GM21360 (cell line): ENCODE data around the gene KCNIP4.

Source experiments
- ATAC-seq: cut with Tn5 transposase; IDR thresholded peaks from one replicate; pipeline ENCODE4 v1.9.1; 2021; ENCODE audit warnings: mild to moderate bottlenecking, moderate library complexity; ENCODE audit not compliant: unreplicated experiment

KCNIP4 gene

GRCh38 chr4:21002976-21003375 lies 945.6 kb downstream of the KCNIP4 start:
- no peak for ATAC-seq

GRCh38 chr4:21002286-21002685 lies 946.3 kb downstream of the KCNIP4 start:
- ATAC-seq: no peak

- ATAC-seq: no peak
These were observed 947.1 kb downstream of the KCNIP4 start for GRCh38 chr4:21001490-21001889.

GRCh38 chr4:20997886-20998285 lies 950.7 kb downstream of the KCNIP4 start:
- no peak for ATAC-seq

GRCh38 chr4:20995610-20996009 lies 953.0 kb downstream of the KCNIP4 start:
- no peak for ATAC-seq

GRCh38 chr4:20995015-20995414 lies 953.6 kb downstream of the KCNIP4 start:
- no peak for ATAC-seq

GRCh38 chr4:20992002-20992401 lies 956.6 kb downstream of the KCNIP4 start:
- no peak for ATAC-seq

- ATAC-seq: no peak
These were observed 961.4 kb downstream of the KCNIP4 start for GRCh38 chr4:20987191-20987590.

- ATAC-seq: no peak
These were observed 964.1 kb downstream of the KCNIP4 start for GRCh38 chr4:20984576-20984836.

GRCh38 chr4:20983763-20984575 lies 964.6 kb downstream of the KCNIP4 start:
- ATAC-seq: no peak

- ATAC-seq: no peak
These were observed 966.0 kb downstream of the KCNIP4 start for GRCh38 chr4:20982544-20982943.

- ATAC-seq: no peak
These were observed 988.3 kb downstream of the KCNIP4 start for GRCh38 chr4:20960291-20960690.

GRCh38 chr4:20954541-20954940 lies 994.0 kb downstream of the KCNIP4 start:
- no peak for ATAC-seq

GRCh38 chr4:20944961-20945360 lies 1003.6 kb downstream of the KCNIP4 start:
- no peak for ATAC-seq

- ATAC-seq: no peak
These were observed 1004.1 kb downstream of the KCNIP4 start for GRCh38 chr4:20944451-20944850.

GRCh38 chr4:20938204-20938603 lies 1010.4 kb downstream of the KCNIP4 start:
- no peak for ATAC-seq

GRCh38 chr4:20926529-20926928 lies 1022.0 kb downstream of the KCNIP4 start:
- no peak for ATAC-seq

GRCh38 chr4:20925176-20925575 lies 1023.4 kb downstream of the KCNIP4 start:
- no peak for ATAC-seq

- no peak for ATAC-seq
These were observed 1025.6 kb downstream of the KCNIP4 start for GRCh38 chr4:20922962-20923361.

GRCh38 chr4:20916106-20916505 lies 1032.5 kb downstream of the KCNIP4 start:
- ATAC-seq: no peak

GRCh38 chr4:20904966-20905365 lies 1043.6 kb downstream of the KCNIP4 start:
- ATAC-seq: no peak

- ATAC-seq: no peak
These were observed 1046.7 kb downstream of the KCNIP4 start for GRCh38 chr4:20901851-20902250.

- no peak for ATAC-seq
These were observed 1049.0 kb downstream of the KCNIP4 start for GRCh38 chr4:20899591-20899990.
